ENCODE results near the gene AKR1C1.

DNA sequence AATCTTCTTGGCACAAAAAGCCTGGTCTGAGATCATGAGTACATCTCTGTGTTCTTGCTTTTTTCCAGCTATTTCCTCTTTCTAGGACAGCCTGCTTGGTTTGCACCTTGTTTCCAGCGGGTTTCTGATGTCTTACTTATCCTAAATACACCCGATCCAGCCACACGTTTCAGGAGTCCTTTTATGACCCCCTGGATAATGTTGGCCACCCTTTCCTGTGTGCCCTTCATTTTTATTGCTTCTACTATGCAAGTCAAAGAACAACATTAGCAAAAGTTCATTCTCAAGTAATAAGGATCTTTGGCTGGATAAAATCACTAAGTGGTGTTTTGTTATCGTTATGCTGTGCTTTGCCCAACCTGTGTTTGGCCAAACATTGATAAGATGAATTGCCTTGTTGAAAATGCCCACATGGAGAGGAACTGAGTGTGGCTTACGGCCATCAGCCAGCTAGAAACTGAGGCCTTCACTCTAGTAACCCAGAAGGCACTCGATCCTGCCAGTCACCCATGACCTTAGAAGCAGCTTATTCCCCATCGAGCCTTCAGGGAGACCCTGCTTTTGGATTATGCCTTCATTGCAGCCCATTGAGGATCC, 28.7 kb upstream of the AKR1C1 start:
- TF ChIP-seq POLR2AphosphoS5 (IDR thresholded peaks at IDR 0.05; ENCODE audit: low read depth, low read length) (no peak), POLR2A (IDR thresholded peaks at IDR 0.05; ENCODE audit: low read depth, low read length) (no peak)

Measured in GM12892 (cell line).